Lung (tissue), 12 donors: ENCODE data around the gene CLASP2. TPM values are rescaled to one million over a fixed set of nuclear protein-coding genes. Genes with fewer than 3 reads are reported as not detected.

Experiments used
- ATAC-seq: fragments of 200-7000 bp; cut with Tn5 transposase; one replicate; pipeline ENCODE4 v1.9.1; 2020; ENCODE audit warnings: moderate number of reproducible peaks; ENCODE audit not compliant: insufficient read depth, low FRiP score
- DNase-seq, 3 donors: peaks; one replicate each; pipeline ENCODE4 v3.0.0-alpha.2; 2013 to 2017
- H3K27ac ChIP-seq, 2 donors: one replicate each; pipeline ENCODE4 v1.5.1; 2013; ENCODE audit warnings: mild to moderate bottlenecking in 2 of 2, moderate library complexity in 2 of 2, control low read depth in 1 of 2, inconsistent platforms in 1 of 2, low read depth in 1 of 2, low read length in 1 of 2
- H3K27me3 ChIP-seq, 3 donors: one replicate each; pipeline ENCODE4 v1.5.1; 2013; ENCODE audit warnings: low read length in 2 of 3; ENCODE audit not compliant: control insufficient read depth in 3 of 3, insufficient read depth in 3 of 3
- H3K36me3 ChIP-seq, 4 donors: one replicate each; pipeline ENCODE4 v1.5.1; 2013; ENCODE audit warnings: low read length in 4 of 4, mild to moderate bottlenecking in 1 of 4, moderate library complexity in 1 of 4; ENCODE audit not compliant: control insufficient read depth in 4 of 4, insufficient read depth in 4 of 4
- H3K4me1 ChIP-seq, 5 donors: one replicate each; pipeline ENCODE4 v1.5.1; 2013; ENCODE audit warnings: low read length in 5 of 5, mild to moderate bottlenecking in 2 of 5, moderate library complexity in 1 of 5; ENCODE audit not compliant: control insufficient read depth in 5 of 5, insufficient read depth in 5 of 5
- H3K4me3 ChIP-seq: one replicate; pipeline ENCODE4 v1.5.1; 2013; ENCODE audit warnings: mild to moderate bottlenecking, control low read depth, moderate library complexity
- H3K9ac ChIP-seq, 2 donors: one replicate each; pipeline ENCODE4 v1.5.1; 2013; ENCODE audit warnings: low read length in 2 of 2, control low read depth in 1 of 2; ENCODE audit not compliant: insufficient read depth in 1 of 2
- H3K9me3 ChIP-seq, 4 donors: one replicate each; pipeline ENCODE4 v1.5.1; 2013; ENCODE audit warnings: low read length in 3 of 4, mild to moderate bottlenecking in 1 of 4, moderate library complexity in 1 of 4; ENCODE audit not compliant: control insufficient read depth in 4 of 4, insufficient read depth in 3 of 4
- CTCF ChIP-seq: IDR thresholded peaks from 2 replicates; pipeline ENCODE4 v1.5.1; 2012; ENCODE audit warnings: mild to moderate bottlenecking; ENCODE audit errors: control extremely low read depth, extremely low read depth
- whole genome bisulfite sequencing, 2 donors: extraction: QIAGEN DNeasy Blood & Tissue Kit; methylation state at CpG; one replicate each; pipeline ENCODE4 v1.1.7; 2013; 5-methylcytosine and 5-hydroxymethylcytosine counted together
- polyA plus RNA-seq, 2 donors: library from polyadenylated mRNA; stranded (reverse); fragments of 200-250 nt; gene quantifications; one replicate each; pipeline ENCODE4 v1.2.1, GENCODE V29; 2013
- total RNA-seq, 2 donors: library from RNA; depleted of rRNA in 1 of 2; stranded (reverse); fragments of >200 nt in 1 of 2; gene quantifications; one replicate each; pipeline ENCODE4 v1.2.1, GENCODE V29; 2014 to 2021
- donor health status: control.
- donor health status: control.
- donor health status: Bipolar disorder and iron deficiency.
- donor health status: healthy.
- donor health status: DM: yes; HTN: yes; CAD: no.

CLASP2 gene
- total and polyA plus RNA-seq, 4 donors = 10.4 to 165 (median 35.6) TPM

GRCh38 chr3:33659856-33660434 lies 58.1 kb downstream of the CLASP2 start:
- ATAC-seq (no peak), DNase-seq (no peak)
- 63 to 71% methylated on average over 5 of the region's 5 CpGs for WGBS, 2 donors
- Histone ChIP-seq H3K9me3 (no peaks in the 10 kb centered on the region), H3K27ac (peak overlapping the region; percentile 24 to 74), H3K36me3 (no peaks in the 10 kb centered on the region), H3K27me3 (no peaks in the 10 kb centered on the region), H3K4me3 (no peak overlapping the region), H3K4me1 (peaks cover 0 to 39% (median 4%) of the 10 kb centered on the region in 5 donors), H3K9ac (peak overlapping the region in 1 of 2 donors; percentile 74)
- TF ChIP-seq CTCF = no peak

GRCh38 chr3:33658991-33659848 lies 58.8 kb downstream of the CLASP2 start:
- Histone ChIP-seq H3K27ac (peak overlapping the region; percentile 74 to 80), H3K36me3 (no peaks in the 10 kb centered on the region), H3K4me1 (peaks cover 0 to 39% (median 4%) of the 10 kb centered on the region in 5 donors), H3K9ac (peak overlapping the region in 1 of 2 donors; percentile 74), H3K9me3 (no peaks in the 10 kb centered on the region), H3K4me3 (no peak overlapping the region), H3K27me3 (no peaks in the 10 kb centered on the region)
- 5 to 11% methylated on average over 16 of the region's 16 CpGs for WGBS, 2 donors
- ATAC-seq (peak; percentile 96), DNase-seq (peak; percentile 90 to 97 (median 96))
- TF ChIP-seq CTCF = no peak

- no peak for DNase-seq
- peak overlapping the region in 1 of 2 donors; percentile 74 for H3K9ac ChIP-seq
- TF ChIP-seq CTCF = no peak
- H3K4me1 ChIP-seq = peaks cover 0 to 39% (median 4%) of the 10 kb centered on the region in 5 donors
- 9 to 13% methylated on average over 2 of the region's 2 CpGs for WGBS, 2 donors
- no peak for ATAC-seq
- no peaks in the 10 kb centered on the region for H3K36me3 ChIP-seq
- peak overlapping the region in 1 of 2 donors; percentile 74 for H3K27ac ChIP-seq
- no peaks in the 10 kb centered on the region for H3K27me3 ChIP-seq
- H3K4me3 ChIP-seq = no peak overlapping the region
- no peaks in the 10 kb centered on the region for H3K9me3 ChIP-seq
These were observed 59.4 kb downstream of the CLASP2 start for GRCh38 chr3:33658621-33658990.
